NB4 (cell line): ENCODE results near the gene CX3CR1.

Experiments used
- CTCF ChIP-seq: IDR thresholded peaks from one replicate; pipeline ENCODE4 v1.5.1; 2012; ENCODE audit warnings: low read depth, low read length
- MAX ChIP-seq: IDR thresholded peaks from 2 replicates; pipeline ENCODE4 v1.6.1; 2011; ENCODE audit warnings: low read depth, low read length
- POLR2A ChIP-seq: IDR thresholded peaks from 2 replicates; pipeline ENCODE4 v1.6.1; 2011; ENCODE audit warnings: mild to moderate bottlenecking; ENCODE audit not compliant: insufficient read length; ENCODE audit errors: extremely low read depth

GRCh38 chr3:39269528-39269927, 10.3 kb downstream of the CX3CR1 start:
- TF ChIP-seq CTCF (no peak), POLR2A (no peak), MAX (no peak)
